OCI-LY1 (cell line): ENCODE data around the gene CATSPERB.
"Not testable (repeated sequence)": the region's sequence is repeated elsewhere in the genome, so short reads cannot be mapped to it uniquely, and the experiment has no call there.

Experiments
- H2AFZ ChIP-seq: fragments of 200-600 bp; sonication (generic), shearing (Covaris generic); 2 replicates; pipeline ENCODE4 v1.6.0; 2014; ENCODE audit warnings: antibody characterized with exemption, mild to moderate bottlenecking, low read length
- H3F3A ChIP-seq: fragments of 200-600 bp; sonication (generic), shearing (Covaris generic); 2 replicates; pipeline ENCODE4 v1.6.0; 2014; ENCODE audit warnings: mild to moderate bottlenecking, antibody characterized with exemption, low read length, moderate library complexity; ENCODE audit not compliant: insufficient read depth
- H3K27ac ChIP-seq: fragments of 200-600 bp; sonication (generic); 2 replicates; pipeline ENCODE4 v1.5.1; 2014; ENCODE audit warnings: low read length, mixed run types, mild to moderate bottlenecking, low read depth; ENCODE audit not compliant: poor library complexity, severe bottlenecking
- H3K27me3 ChIP-seq: fragments of 200-600 bp; sonication (generic); 2 replicates; pipeline ENCODE4 v1.6.0; 2014; ENCODE audit warnings: antibody characterized with exemption, mild to moderate bottlenecking, low read length, moderate library complexity; ENCODE audit not compliant: insufficient read depth
- H3K36me3 ChIP-seq: fragments of 200-600 bp; sonication (generic); 2 replicates; pipeline ENCODE4 v1.6.1; 2014; ENCODE audit warnings: mild to moderate bottlenecking, antibody characterized with exemption, low read length, moderate library complexity, mixed read lengths; ENCODE audit not compliant: insufficient read depth
- H3K4me1 ChIP-seq: fragments of 200-600 bp; sonication (generic); 2 replicates; pipeline ENCODE4 v1.5.1; 2014; ENCODE audit warnings: mild to moderate bottlenecking, low read length, moderate library complexity; ENCODE audit not compliant: insufficient read depth, severe bottlenecking
- H3K4me2 ChIP-seq: fragments of 200-600 bp; sonication (generic), shearing (Covaris generic); 2 replicates; pipeline ENCODE4 v1.6.1; 2014; ENCODE audit warnings: low read length
- H3K4me3 ChIP-seq: fragments of 200-600 bp; sonication (generic); 2 replicates; pipeline ENCODE4 v1.5.1; 2014; ENCODE audit warnings: low read length, low read depth, mild to moderate bottlenecking, mixed read lengths; ENCODE audit not compliant: poor library complexity, severe bottlenecking
- H3K79me2 ChIP-seq: fragments of 200-600 bp; shearing (Covaris generic); 2 replicates; pipeline ENCODE4 v1.6.1; 2016; ENCODE audit warnings: mixed run types, low read length, mixed read lengths; ENCODE audit not compliant: insufficient read depth
- H3K9ac ChIP-seq: fragments of 200-600 bp; sonication (generic), shearing (Covaris generic); 2 replicates; pipeline ENCODE4 v1.6.1; 2014; ENCODE audit warnings: mild to moderate bottlenecking, low read length, mixed read lengths
- H3K9me2 ChIP-seq: fragments of 200-600 bp; sonication (generic), shearing (Covaris generic); 2 replicates; pipeline ENCODE4 v1.6.1; 2014; ENCODE audit warnings: low read depth, mild to moderate bottlenecking, low read length, mixed read lengths
- H3K9me3 ChIP-seq: fragments of 200-600 bp; shearing (Covaris generic); 2 replicates; pipeline ENCODE4 v1.6.1; 2014; ENCODE audit warnings: low read length, mixed read lengths
- H4K20me1 ChIP-seq: fragments of 200-600 bp; sonication (generic), shearing (Covaris generic); 2 replicates; pipeline ENCODE4 v1.6.0; 2016; ENCODE audit warnings: mild to moderate bottlenecking, low read length; ENCODE audit not compliant: insufficient read depth
- CTCF ChIP-seq: fragments of 200-600 bp; sonication (generic), shearing (Covaris generic); IDR thresholded peaks from 2 replicates; pipeline ENCODE4 v1.5.1; 2017; ENCODE audit warnings: mild to moderate bottlenecking, antibody characterized with exemption, low read length, moderate library complexity, mixed read lengths
- EZH2 ChIP-seq: fragments of 200-600 bp; sonication (generic), shearing (Covaris generic); IDR thresholded peaks from 2 replicates; pipeline ENCODE4 v1.8.0; 2017; ENCODE audit warnings: borderline replicate concordance, mixed run types, mild to moderate bottlenecking, antibody characterized with exemption, low read length, moderate library complexity, mixed read lengths

CATSPERB gene

GRCh38 chr14:91681893-91682563, 49.9 kb downstream of the CATSPERB start:
- H3K9me3 ChIP-seq: peaks cover 2% of the 10 kb centered on the region; the same call in 1 of the 2 replicates
- no peaks in the 10 kb centered on the region for H3F3A ChIP-seq
- no peaks in the 10 kb centered on the region for H3K4me1 ChIP-seq
- H3K9me2 ChIP-seq: no peaks in the 10 kb centered on the region
- H3K4me2 ChIP-seq: no peak overlapping the region
- H3K27ac ChIP-seq: no peak overlapping the region
- H3K4me3 ChIP-seq: no peak overlapping the region
- TF ChIP-seq CTCF (no peak), EZH2 (no peak)
- no peak overlapping the region for H3K9ac ChIP-seq
- no peaks in the 10 kb centered on the region for H3K79me2 ChIP-seq
- peaks cover 5% of the 10 kb centered on the region; the same call in 1 of the 2 replicates for H3K27me3 ChIP-seq
- no peak overlapping the region for H2AFZ ChIP-seq
- H4K20me1 ChIP-seq: no peaks in the 10 kb centered on the region
- H3K36me3 ChIP-seq: no peaks in the 10 kb centered on the region

GRCh38 chr14:91681118-91681517, 50.8 kb downstream of the CATSPERB start:
- Histone ChIP-seq H3K4me3 (no peak overlapping the region), H3K9me2 (no peaks in the 10 kb centered on the region), H3F3A (no peaks in the 10 kb centered on the region), H3K36me3 (no peaks in the 10 kb centered on the region), H3K27me3 (peaks cover 5% of the 10 kb centered on the region; the same call in 1 of the 2 replicates), H3K4me1 (no peaks in the 10 kb centered on the region), H3K9me3 (peaks cover 2% of the 10 kb centered on the region; the same call in 1 of the 2 replicates), H2AFZ (no peak overlapping the region), H3K27ac (no peak overlapping the region), H3K9ac (no peak overlapping the region), H3K4me2 (no peak overlapping the region), H4K20me1 (no peaks in the 10 kb centered on the region), H3K79me2 (no peaks in the 10 kb centered on the region)
- TF ChIP-seq EZH2 (no peak), CTCF (no peak)

GRCh38 chr14:91679273-91679672, 52.6 kb downstream of the CATSPERB start:
- peaks cover 2% of the 10 kb centered on the region; the same call in 1 of the 2 replicates for H3K9me3 ChIP-seq
- H3K9ac ChIP-seq: no peak overlapping the region
- TF ChIP-seq CTCF (no peak), EZH2 (no peak)
- H3K9me2 ChIP-seq: no peaks in the 10 kb centered on the region
- peaks cover 5% of the 10 kb centered on the region; the same call in 1 of the 2 replicates for H3K27me3 ChIP-seq
- H4K20me1 ChIP-seq: no peaks in the 10 kb centered on the region
- no peaks in the 10 kb centered on the region for H3K36me3 ChIP-seq
- H3K4me1 ChIP-seq: no peaks in the 10 kb centered on the region
- no peak overlapping the region for H3K27ac ChIP-seq
- H3K4me3 ChIP-seq: no peak overlapping the region
- H3K4me2 ChIP-seq: no peak overlapping the region
- H3F3A ChIP-seq: no peaks in the 10 kb centered on the region
- no peaks in the 10 kb centered on the region for H3K79me2 ChIP-seq
- no peak overlapping the region for H2AFZ ChIP-seq

- not testable (repeated sequence) for H3K4me3 ChIP-seq, H3K4me2 ChIP-seq, H3K9me3 ChIP-seq, H3K4me1 ChIP-seq, H3K27me3 ChIP-seq, H3K9me2 ChIP-seq, H3F3A ChIP-seq, H3K36me3 ChIP-seq, H3K27ac ChIP-seq, H3K79me2 ChIP-seq, H2AFZ ChIP-seq, H3K9ac ChIP-seq, H4K20me1 ChIP-seq
These were observed 54.2 kb downstream of the CATSPERB start for GRCh38 chr14:91677687-91678086.
